ENCODE measurements around the gene PASK.
A peak's percentile ranks its signal among the peaks of the same experiment; 100 is the strongest.
"Not testable (repeated sequence)": the region's sequence is repeated elsewhere in the genome, so short reads cannot be mapped to it uniquely, and the experiment has no call there.

Gene PASK

GRCh38 chr2:241148891-241149674 is at the start of gene PASK:
Gene PASK, minus strand, starts transcription at chr2:241149472. Its CDS starts 6,440 bp downstream, at chr2:241143032.
- DNase-seq, result peak; percentile 93

GRCh38 chr2:241198381-241199279 is 49.4 kb upstream of the PASK start:
- DNase-seq, result no peak

- no peak for DNase-seq
Measured at GRCh38 chr2:241197947-241198346, 48.7 kb upstream of the PASK start.

- not testable (repeated sequence) for DNase-seq
Measured at GRCh38 chr2:241197246-241197645, 48.0 kb upstream of the PASK start.

GRCh38 chr2:241195506-241196130 is 46.3 kb upstream of the PASK start:
- peak; percentile 3 for DNase-seq

GRCh38 chr2:241194811-241195210 is 45.5 kb upstream of the PASK start:
- no peak for DNase-seq

GRCh38 chr2:241193271-241193670 is 44.0 kb upstream of the PASK start:
- DNase-seq, result no peak

GRCh38 chr2:241191081-241191480 is 41.8 kb upstream of the PASK start:
- no peak for DNase-seq

- DNase-seq, result no peak
Measured at GRCh38 chr2:241190291-241190981, 41.2 kb upstream of the PASK start.

- DNase-seq, result no peak
Measured at GRCh38 chr2:241189856-241190201, 40.6 kb upstream of the PASK start.

- no peak for DNase-seq
Measured at GRCh38 chr2:241189093-241189855, 40.0 kb upstream of the PASK start.

GRCh38 chr2:241188361-241189092 is 39.3 kb upstream of the PASK start, which contains the start of gene ANO7:
Gene ANO7, plus strand, starts transcription at chr2:241188677. Its CDS starts 1,387 bp downstream, at chr2:241190064.
- no peak for DNase-seq

- DNase-seq, result no peak
Measured at GRCh38 chr2:241187918-241188234, 38.6 kb upstream of the PASK start.

- no peak for DNase-seq
Measured at GRCh38 chr2:241187101-241187917, 38.0 kb upstream of the PASK start.

GRCh38 chr2:241185961-241186360 is 36.7 kb upstream of the PASK start:
- DNase-seq, result no peak

GRCh38 chr2:241184901-241185300 is 35.6 kb upstream of the PASK start:
- no peak for DNase-seq

- DNase-seq, result no peak
Measured at GRCh38 chr2:241183221-241183620, 33.9 kb upstream of the PASK start.

- no peak for DNase-seq
Measured at GRCh38 chr2:241182531-241183133, 33.4 kb upstream of the PASK start.

- DNase-seq, result no peak
Measured at GRCh38 chr2:241182126-241182525, 32.9 kb upstream of the PASK start.

GRCh38 chr2:241180495-241180894 is 31.2 kb upstream of the PASK start:
- no peak for DNase-seq

Measured in CD4-positive, alpha-beta T cell treated with Interleukin-15 for 1 hour (primary cell).